SK-N-SH (cell line): Measurements from ENCODE around the gene EFHC1.

Experiments used
- EP300 ChIP-seq, 2 experiments: IDR thresholded peaks; 2 replicates each; pipeline versions ENCODE4 v1.4.0 to v1.6.1; 2012; ENCODE audit warnings: borderline replicate concordance in 1 of 2, low read depth in 1 of 2, low read length in 1 of 2
- EZH2phosphoT487 ChIP-seq: fragments of 200-600 bp; sonication (generic); IDR thresholded peaks from 2 replicates; pipeline ENCODE4 v1.6.1; 2017; ENCODE audit warnings: low read depth, mixed run types, mild to moderate bottlenecking, antibody characterized with exemption, moderate library complexity, borderline replicate concordance
- IRF3 ChIP-seq: fragments of 150-350 bp; IDR thresholded peaks from 2 replicates; pipeline ENCODE4 v1.6.1; 2016; ENCODE audit warnings: mild to moderate bottlenecking, low read depth, low read length
- NFIC ChIP-seq: IDR thresholded peaks from 2 replicates; pipeline ENCODE4 v1.4.0; 2012; ENCODE audit warnings: borderline replicate concordance
- PBX3 ChIP-seq: IDR thresholded peaks from 2 replicates; pipeline ENCODE4; 2012
- RXRA ChIP-seq: IDR thresholded peaks from 2 replicates; pipeline ENCODE4 v1.4.0; 2012; ENCODE audit warnings: low read depth, mild to moderate bottlenecking, borderline replicate concordance
- SIN3A ChIP-seq: IDR thresholded peaks from 2 replicates; pipeline ENCODE4 v1.6.1; 2012; ENCODE audit warnings: low read depth, mild to moderate bottlenecking, low read length, moderate library complexity, borderline replicate concordance
- TAF1 ChIP-seq: IDR thresholded peaks from 2 replicates; pipeline ENCODE4 v1.6.1; 2012; ENCODE audit warnings: low read depth, mild to moderate bottlenecking, low read length, moderate library complexity, borderline replicate concordance
- TCF12 ChIP-seq: IDR thresholded peaks from 2 replicates; pipeline ENCODE4 v1.4.0; 2012
- YY1 ChIP-seq: IDR thresholded peaks from 2 replicates; pipeline ENCODE4 v1.4.0; 2012; ENCODE audit warnings: low read depth, mild to moderate bottlenecking
- TF ChIP-seq, protein P1 (sequence below): fragments of 200-600 bp; sonication (generic); IDR thresholded peaks from 2 replicates; pipeline ENCODE4 v1.6.1; 2017; ENCODE audit warnings: antibody characterized with exemption, mild to moderate bottlenecking, moderate library complexity
- TF ChIP-seq, protein P2 (sequence below): IDR thresholded peaks from 2 replicates; pipeline ENCODE4 v1.4.0; 2012; ENCODE audit warnings: low read depth, borderline replicate concordance
- TF ChIP-seq, protein P3 (sequence below): IDR thresholded peaks from 2 replicates; pipeline ENCODE4 v1.6.1; 2012; ENCODE audit warnings: mild to moderate bottlenecking, low read depth, low read length, moderate library complexity

- TF ChIP-seq YY1 (no peak), IRF3 (no peak), RXRA (no peak), SIN3A (no peak), TAF1 (no peak), EZH2phosphoT487 (no peak), EP300 (IDR thresholded peaks at IDR 0.05; ENCODE audit: borderline replicate concordance in 1 of 2, low read depth in 1 of 2, low read length in 1 of 2) (no peak), NFIC (no peak), PBX3 (no peak), TCF12 (no peak)
- TF ChIP-seq, protein P1, sequence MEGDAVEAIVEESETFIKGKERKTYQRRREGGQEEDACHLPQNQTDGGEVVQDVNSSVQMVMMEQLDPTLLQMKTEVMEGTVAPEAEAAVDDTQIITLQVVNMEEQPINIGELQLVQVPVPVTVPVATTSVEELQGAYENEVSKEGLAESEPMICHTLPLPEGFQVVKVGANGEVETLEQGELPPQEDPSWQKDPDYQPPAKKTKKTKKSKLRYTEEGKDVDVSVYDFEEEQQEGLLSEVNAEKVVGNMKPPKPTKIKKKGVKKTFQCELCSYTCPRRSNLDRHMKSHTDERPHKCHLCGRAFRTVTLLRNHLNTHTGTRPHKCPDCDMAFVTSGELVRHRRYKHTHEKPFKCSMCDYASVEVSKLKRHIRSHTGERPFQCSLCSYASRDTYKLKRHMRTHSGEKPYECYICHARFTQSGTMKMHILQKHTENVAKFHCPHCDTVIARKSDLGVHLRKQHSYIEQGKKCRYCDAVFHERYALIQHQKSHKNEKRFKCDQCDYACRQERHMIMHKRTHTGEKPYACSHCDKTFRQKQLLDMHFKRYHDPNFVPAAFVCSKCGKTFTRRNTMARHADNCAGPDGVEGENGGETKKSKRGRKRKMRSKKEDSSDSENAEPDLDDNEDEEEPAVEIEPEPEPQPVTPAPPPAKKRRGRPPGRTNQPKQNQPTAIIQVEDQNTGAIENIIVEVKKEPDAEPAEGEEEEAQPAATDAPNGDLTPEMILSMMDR = no peak
- TF ChIP-seq, protein P2, sequence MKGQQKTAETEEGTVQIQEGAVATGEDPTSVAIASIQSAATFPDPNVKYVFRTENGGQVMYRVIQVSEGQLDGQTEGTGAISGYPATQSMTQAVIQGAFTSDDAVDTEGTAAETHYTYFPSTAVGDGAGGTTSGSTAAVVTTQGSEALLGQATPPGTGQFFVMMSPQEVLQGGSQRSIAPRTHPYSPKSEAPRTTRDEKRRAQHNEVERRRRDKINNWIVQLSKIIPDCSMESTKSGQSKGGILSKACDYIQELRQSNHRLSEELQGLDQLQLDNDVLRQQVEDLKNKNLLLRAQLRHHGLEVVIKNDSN = no peak
- TF ChIP-seq, protein P3, sequence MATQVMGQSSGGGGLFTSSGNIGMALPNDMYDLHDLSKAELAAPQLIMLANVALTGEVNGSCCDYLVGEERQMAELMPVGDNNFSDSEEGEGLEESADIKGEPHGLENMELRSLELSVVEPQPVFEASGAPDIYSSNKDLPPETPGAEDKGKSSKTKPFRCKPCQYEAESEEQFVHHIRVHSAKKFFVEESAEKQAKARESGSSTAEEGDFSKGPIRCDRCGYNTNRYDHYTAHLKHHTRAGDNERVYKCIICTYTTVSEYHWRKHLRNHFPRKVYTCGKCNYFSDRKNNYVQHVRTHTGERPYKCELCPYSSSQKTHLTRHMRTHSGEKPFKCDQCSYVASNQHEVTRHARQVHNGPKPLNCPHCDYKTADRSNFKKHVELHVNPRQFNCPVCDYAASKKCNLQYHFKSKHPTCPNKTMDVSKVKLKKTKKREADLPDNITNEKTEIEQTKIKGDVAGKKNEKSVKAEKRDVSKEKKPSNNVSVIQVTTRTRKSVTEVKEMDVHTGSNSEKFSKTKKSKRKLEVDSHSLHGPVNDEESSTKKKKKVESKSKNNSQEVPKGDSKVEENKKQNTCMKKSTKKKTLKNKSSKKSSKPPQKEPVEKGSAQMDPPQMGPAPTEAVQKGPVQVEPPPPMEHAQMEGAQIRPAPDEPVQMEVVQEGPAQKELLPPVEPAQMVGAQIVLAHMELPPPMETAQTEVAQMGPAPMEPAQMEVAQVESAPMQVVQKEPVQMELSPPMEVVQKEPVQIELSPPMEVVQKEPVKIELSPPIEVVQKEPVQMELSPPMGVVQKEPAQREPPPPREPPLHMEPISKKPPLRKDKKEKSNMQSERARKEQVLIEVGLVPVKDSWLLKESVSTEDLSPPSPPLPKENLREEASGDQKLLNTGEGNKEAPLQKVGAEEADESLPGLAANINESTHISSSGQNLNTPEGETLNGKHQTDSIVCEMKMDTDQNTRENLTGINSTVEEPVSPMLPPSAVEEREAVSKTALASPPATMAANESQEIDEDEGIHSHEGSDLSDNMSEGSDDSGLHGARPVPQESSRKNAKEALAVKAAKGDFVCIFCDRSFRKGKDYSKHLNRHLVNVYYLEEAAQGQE = no peak
These were observed 107.3 kb downstream of the EFHC1 start for GRCh38 chr6:52527436-52527835.
